Measurements from ENCODE around the gene LAG3.

LAG3 gene

GRCh38 chr12:6784761-6785160 lies 12.4 kb downstream of the LAG3 start:
- H3K4me3 ChIP-seq (ENCODE audit: low read length) = no peak overlapping the region
- no peak for TF ChIP-seq ZNF274 (IDR thresholded peaks at IDR 0.05; ENCODE audit: low read depth, low read length)

GRCh38 chr12:6786416-6787094 lies 14.2 kb downstream of the LAG3 start:
- no peak for TF ChIP-seq ZNF274 (IDR thresholded peaks at IDR 0.05; ENCODE audit: low read depth, low read length)
- no peak overlapping the region for H3K4me3 ChIP-seq (ENCODE audit: low read length)

GRCh38 chr12:6787309-6787708 lies 15.0 kb downstream of the LAG3 start:
- no peak for TF ChIP-seq ZNF274 (IDR thresholded peaks at IDR 0.05; ENCODE audit: low read depth, low read length)
- H3K4me3 ChIP-seq (ENCODE audit: low read length) = no peak overlapping the region

- no peak for TF ChIP-seq ZNF274 (IDR thresholded peaks at IDR 0.05; ENCODE audit: low read depth, low read length)
- H3K4me3 ChIP-seq (ENCODE audit: low read length) = no peak within 1 kb of the TSS
Observed at GRCh38 chr12:6788972-6789924, 16.9 kb downstream of the LAG3 start, which contains the start of gene CD4. CD4 (plus strand) TSS chr12:6789528; CDS start chr12:6800139, 10,611 bp downstream.

- no peak overlapping the region for H3K4me3 ChIP-seq (ENCODE audit: low read length)
- TF ChIP-seq ZNF274 (IDR thresholded peaks at IDR 0.05; ENCODE audit: low read depth, low read length) = no peak
Observed at GRCh38 chr12:6790496-6791150, 18.3 kb downstream of the LAG3 start.

- H3K4me3 ChIP-seq (ENCODE audit: low read length) = no peak overlapping the region
- no peak for TF ChIP-seq ZNF274 (IDR thresholded peaks at IDR 0.05; ENCODE audit: low read depth, low read length)
Observed at GRCh38 chr12:6791931-6792520, 19.7 kb downstream of the LAG3 start.

GRCh38 chr12:6792522-6793201 lies 20.3 kb downstream of the LAG3 start:
- no peak for TF ChIP-seq ZNF274 (IDR thresholded peaks at IDR 0.05; ENCODE audit: low read depth, low read length)
- no peak overlapping the region for H3K4me3 ChIP-seq (ENCODE audit: low read length)

GRCh38 chr12:6795088-6795487 lies 22.8 kb downstream of the LAG3 start:
- no peak for TF ChIP-seq ZNF274 (IDR thresholded peaks at IDR 0.05; ENCODE audit: low read depth, low read length)
- no peak overlapping the region for H3K4me3 ChIP-seq (ENCODE audit: low read length)

GRCh38 chr12:6796576-6796975 lies 24.3 kb downstream of the LAG3 start:
- no peak for TF ChIP-seq ZNF274 (IDR thresholded peaks at IDR 0.05; ENCODE audit: low read depth, low read length)

GRCh38 chr12:6799147-6799546 lies 26.8 kb downstream of the LAG3 start:
- TF ChIP-seq ZNF274 (IDR thresholded peaks at IDR 0.05; ENCODE audit: low read depth, low read length) = no peak
- no peak overlapping the region for H3K4me3 ChIP-seq (ENCODE audit: low read length)

More at GRCh38 chr12:6796576-6796975, 24.3 kb downstream of the LAG3 start:
- H3K4me3 ChIP-seq (ENCODE audit: low read length) = no peak overlapping the region

- no peak overlapping the region for H3K4me3 ChIP-seq (ENCODE audit: low read length)
- TF ChIP-seq ZNF274 (IDR thresholded peaks at IDR 0.05; ENCODE audit: low read depth, low read length) = no peak
Observed at GRCh38 chr12:6807170-6807569, 34.9 kb downstream of the LAG3 start.

GRCh38 chr12:6809056-6809455 lies 36.7 kb downstream of the LAG3 start:
- H3K4me3 ChIP-seq (ENCODE audit: low read length) = no peak overlapping the region
- no peak for TF ChIP-seq ZNF274 (IDR thresholded peaks at IDR 0.05; ENCODE audit: low read depth, low read length)

- no peak for TF ChIP-seq ZNF274 (IDR thresholded peaks at IDR 0.05; ENCODE audit: low read depth, low read length)
- H3K4me3 ChIP-seq (ENCODE audit: low read length) = no peak overlapping the region
Observed at GRCh38 chr12:6810758-6811157, 38.4 kb downstream of the LAG3 start.
